Gastroesophageal sphincter (tissue), 4 donors: ENCODE results near the gene NUP43. TPM values are rescaled to one million over a fixed set of nuclear protein-coding genes. Genes with fewer than 3 reads are reported as not detected.

Experiments
- ATAC-seq: fragments of 150-250 bp; one replicate; pipeline ENCODE4 v1.9.1; 2016; ENCODE audit warnings: mild to moderate bottlenecking, moderate library complexity
- H3K27ac ChIP-seq, 4 donors: fragments of 200-600 bp; sonication (generic) in 3 of 4; 1 replicate in 3 of 4; 2 replicates in 1 of 4; pipeline ENCODE4 v1.5.1; 2016 to 2019
- H3K27me3 ChIP-seq: fragments of 200-600 bp; sonication (generic); one replicate; pipeline ENCODE4 v1.5.1; 2019
- H3K36me3 ChIP-seq, 2 donors: fragments of 200-600 bp; sonication (generic); one replicate each; pipeline ENCODE4 v1.5.1; 2019; ENCODE audit warnings: control low read depth in 1 of 2
- H3K4me1 ChIP-seq, 3 donors: fragments of 200-600 bp; sonication (generic); 1 replicate in 2 of 3; 2 replicates in 1 of 3; pipeline ENCODE4 v1.5.1; 2016 to 2019; ENCODE audit warnings: control low read depth in 2 of 3
- H3K4me3 ChIP-seq, 2 donors: fragments of 200-600 bp; sonication (generic); one replicate each; pipeline ENCODE4 v1.5.1; 2019; ENCODE audit warnings: mild to moderate bottlenecking in 1 of 2, moderate library complexity in 1 of 2
- H3K9me3 ChIP-seq, 3 donors: fragments of 200-600 bp; sonication (generic); one replicate each; pipeline ENCODE4 v1.5.1; 2017 to 2019; ENCODE audit warnings: control low read depth in 2 of 3
- CTCF ChIP-seq, 4 experiments: fragments of 200-600 bp in 2 of 4; fragments of 450-650 bp in 2 of 4; sonication (generic) in 1 of 4; IDR thresholded peaks; one replicate each; pipeline ENCODE4 v1.5.1; 2017 to 2019; ENCODE audit warnings: antibody characterized with exemption in 4 of 4, mild to moderate bottlenecking in 2 of 4, moderate library complexity in 2 of 4
- EP300 ChIP-seq: sonication (generic); formaldehyde crosslinking; IDR thresholded peaks from one replicate; pipeline ENCODE4 v1.6.1; 2017; ENCODE audit warnings: antibody characterized with exemption, mild to moderate bottlenecking
- POLR2A ChIP-seq, 2 donors: fragments of 450-650 bp; IDR thresholded peaks; one replicate each; pipeline ENCODE4 v1.6.1; 2017; ENCODE audit warnings: antibody characterized with exemption in 2 of 2, mild to moderate bottlenecking in 2 of 2, moderate library complexity in 1 of 2
- POLR2AphosphoS5 ChIP-seq: sonication (generic); formaldehyde crosslinking; IDR thresholded peaks from one replicate; pipeline ENCODE4 v1.6.1; 2017; ENCODE audit warnings: antibody characterized with exemption
- WGBS, 2 donors: methylation state at CpG; one replicate each; pipeline ENCODE4 v1.1.5; 2018; ENCODE audit warnings: low coverage in 1 of 2; 5-methylcytosine and 5-hydroxymethylcytosine counted together
- total RNA-seq, 4 donors: library from RNA; depleted of rRNA; stranded (reverse); fragments of >200 nt; gene quantifications; one replicate each; pipeline ENCODE4 v1.1.0, GENCODE V29; 2016

The NUP43 gene
- total RNA-seq, 4 donors from 2014 or later = 15.0 to 29.4 (median 19.3) TPM

- no peak for TF ChIP-seq EP300
- no peak for TF ChIP-seq POLR2AphosphoS5
- TF ChIP-seq POLR2A (IDR thresholded peaks at IDR 0.05) = no peak
- no peak for TF ChIP-seq CTCF (IDR thresholded peaks at IDR 0.05)
- H3K27me3 ChIP-seq = no peaks in the 10 kb centered on the region
- no peak for ATAC-seq
- no peak overlapping the region for H3K27ac ChIP-seq
- no peak overlapping the region for H3K4me3 ChIP-seq
- H3K4me1 ChIP-seq = peaks cover 0 to 53% (median 4%) of the 10 kb centered on the region in 3 donors
- peaks cover 2 to 23% of the 10 kb centered on the region in 2 donors for H3K36me3 ChIP-seq
- H3K9me3 ChIP-seq = no peaks in the 10 kb centered on the region
- 92% methylated on average over 2 of the region's 2 CpGs for WGBS, 2 donors
Measured at GRCh38 chr6:149699150-149699549, 47.2 kb downstream of the NUP43 start.

- WGBS, 2 donors = 100% methylated on average over 1 to 2 of the region's 2 CpGs
- ATAC-seq = no peak
- Histone ChIP-seq H3K4me1 (peaks cover 0 to 43% (median 4%) of the 10 kb centered on the region in 3 donors), H3K36me3 (peaks cover 5 to 33% of the 10 kb centered on the region in 2 donors), H3K4me3 (no peak overlapping the region), H3K27me3 (no peaks in the 10 kb centered on the region), H3K27ac (no peak overlapping the region), H3K9me3 (no peaks in the 10 kb centered on the region)
- TF ChIP-seq EP300 = no peak
- no peak for TF ChIP-seq POLR2AphosphoS5
- no peak for TF ChIP-seq POLR2A (IDR thresholded peaks at IDR 0.05)
- TF ChIP-seq CTCF (IDR thresholded peaks at IDR 0.05) = no peak
Measured at GRCh38 chr6:149698175-149698574, 48.2 kb downstream of the NUP43 start.

GRCh38 chr6:149696901-149697300, 49.4 kb downstream of the NUP43 start:
- Histone ChIP-seq H3K27ac (no peak overlapping the region), H3K36me3 (peaks cover 5 to 46% of the 10 kb centered on the region in 2 donors), H3K4me3 (no peak overlapping the region), H3K4me1 (peaks cover 0 to 35% (median 4%) of the 10 kb centered on the region in 3 donors), H3K27me3 (no peaks in the 10 kb centered on the region), H3K9me3 (no peaks in the 10 kb centered on the region)
- no peak for ATAC-seq
- WGBS, 2 donors = 8 to 14% methylated on average over 1 of the region's 1 CpG
- TF ChIP-seq POLR2AphosphoS5 (no peak), EP300 (no peak), POLR2A (IDR thresholded peaks at IDR 0.05) (no peak), CTCF (IDR thresholded peaks at IDR 0.05) (no peak)

GRCh38 chr6:149694921-149695320, 51.4 kb downstream of the NUP43 start:
- ATAC-seq = no peak
- no peaks in the 10 kb centered on the region for H3K27me3 ChIP-seq
- H3K36me3 ChIP-seq = peaks cover 5 to 61% of the 10 kb centered on the region in 2 donors
- H3K9me3 ChIP-seq = no peaks in the 10 kb centered on the region
- H3K4me1 ChIP-seq = peaks cover 0 to 17% (median 4%) of the 10 kb centered on the region in 3 donors
- 39 to 62% methylated on average over 2 of the region's 2 CpGs for WGBS, 2 donors
- no peak overlapping the region for H3K27ac ChIP-seq
- H3K4me3 ChIP-seq = no peak overlapping the region
- no peak for TF ChIP-seq POLR2AphosphoS5
- no peak for TF ChIP-seq POLR2A (IDR thresholded peaks at IDR 0.05)
- TF ChIP-seq EP300 = no peak
- TF ChIP-seq CTCF (IDR thresholded peaks at IDR 0.05) = no peak

- H3K4me1 ChIP-seq = no peaks in the 10 kb centered on the region
- H3K27me3 ChIP-seq = no peaks in the 10 kb centered on the region
- H3K9me3 ChIP-seq = no peaks in the 10 kb centered on the region
- TF ChIP-seq CTCF (IDR thresholded peaks at IDR 0.05) (no peak), POLR2A (IDR thresholded peaks at IDR 0.05) (no peak), EP300 (no peak), POLR2AphosphoS5 (no peak)
- H3K36me3 ChIP-seq = peaks cover 5 to 61% of the 10 kb centered on the region in 2 donors
- WGBS, 2 donors = 91% methylated on average over 2 of the region's 2 CpGs; no CpG with 5 or more reads in 1 of the 2 donors
- no peak for ATAC-seq
- no peak overlapping the region for H3K4me3 ChIP-seq
- H3K27ac ChIP-seq = no peak overlapping the region
Measured at GRCh38 chr6:149691201-149691600, 55.1 kb downstream of the NUP43 start.
